H9 (cell line): Measurements from ENCODE around the gene SLCO2A1. TPM values are rescaled to one million over a fixed set of nuclear protein-coding genes. Genes with fewer than 3 reads are reported as not detected.

Experiments
- DNase-seq: peaks from one replicate; pipeline ENCODE4 v3.0.0-alpha.2; 2017
- H2AFZ ChIP-seq: one replicate; pipeline ENCODE4 v1.6.1; 2013; ENCODE audit warnings: mild to moderate bottlenecking, low read length, control low read depth, moderate library complexity
- H2AK5ac ChIP-seq: 2 replicates; pipeline ENCODE4 v1.6.1; 2013; ENCODE audit warnings: low read length, control low read depth, mixed read lengths; ENCODE audit not compliant: insufficient read length
- H2BK120ac ChIP-seq: one replicate; pipeline ENCODE4 v1.6.1; 2013; ENCODE audit warnings: low read depth, mild to moderate bottlenecking, low read length, control low read depth, inconsistent platforms; ENCODE audit not compliant: poor library complexity, severe bottlenecking
- H2BK12ac ChIP-seq: 2 replicates; pipeline ENCODE4 v1.6.1; 2013; ENCODE audit warnings: low read length, control low read depth, mixed read lengths, low read depth; ENCODE audit not compliant: insufficient read length
- H2BK15ac ChIP-seq: 2 replicates; pipeline ENCODE4 v1.6.1; 2013; ENCODE audit warnings: low read depth, low read length, control low read depth
- H2BK20ac ChIP-seq: one replicate; pipeline ENCODE4 v1.6.1; 2013; ENCODE audit warnings: low read depth, mild to moderate bottlenecking, low read length, control low read depth, inconsistent platforms; ENCODE audit not compliant: poor library complexity, severe bottlenecking
- H2BK5ac ChIP-seq: 2 replicates; pipeline ENCODE4 v1.6.1; 2013; ENCODE audit warnings: low read length, control low read depth, mixed read lengths; ENCODE audit not compliant: insufficient read length
- H3K14ac ChIP-seq: 2 replicates; pipeline ENCODE4 v1.6.1; 2013; ENCODE audit warnings: low read length, control low read depth; ENCODE audit not compliant: insufficient read depth
- H3K18ac ChIP-seq: 2 replicates; pipeline ENCODE4 v1.6.1; 2013; ENCODE audit warnings: low read depth, mild to moderate bottlenecking, mixed read lengths, low read length, control low read depth; ENCODE audit not compliant: insufficient read length
- H3K23ac ChIP-seq: 2 replicates; pipeline ENCODE4 v1.6.1; 2013; ENCODE audit warnings: low read length, control low read depth, mixed read lengths, low read depth; ENCODE audit not compliant: insufficient read length
- H3K23me2 ChIP-seq: 2 replicates; pipeline ENCODE4 v1.6.1; 2013; ENCODE audit warnings: low read depth, mild to moderate bottlenecking, mixed read lengths, low read length, control low read depth; ENCODE audit not compliant: insufficient read length, poor library complexity, severe bottlenecking
- H3K27ac ChIP-seq: 2 replicates; pipeline ENCODE4 v1.5.1; 2013; ENCODE audit warnings: low read length, control low read depth, mixed read lengths, low read depth; ENCODE audit not compliant: insufficient read length
- H3K27me3 ChIP-seq: 2 replicates; pipeline ENCODE4 v1.6.1; 2013; ENCODE audit warnings: low read length, control low read depth, inconsistent platforms; ENCODE audit not compliant: insufficient read depth
- H3K4ac ChIP-seq: 2 replicates; pipeline ENCODE4 v1.6.1; 2013; ENCODE audit warnings: low read depth, mild to moderate bottlenecking, control low read depth, inconsistent platforms, low read length, moderate library complexity
- H3K4me1 ChIP-seq: 2 replicates; pipeline ENCODE4 v1.6.1; 2013; ENCODE audit warnings: low read length, control low read depth, inconsistent platforms; ENCODE audit not compliant: insufficient read depth
- H3K4me2 ChIP-seq: 2 replicates; pipeline ENCODE4 v1.6.1; 2013; ENCODE audit warnings: low read length, control low read depth, mixed read lengths; ENCODE audit not compliant: insufficient read length, insufficient read depth
- H3K56ac ChIP-seq: 2 replicates; pipeline ENCODE4 v1.6.1; 2013; ENCODE audit warnings: low read depth, mild to moderate bottlenecking, mixed read lengths, low read length, control low read depth; ENCODE audit not compliant: insufficient read length
- H3K79me1 ChIP-seq: 2 replicates; pipeline ENCODE4 v1.6.1; 2013; ENCODE audit warnings: low read depth, mild to moderate bottlenecking, moderate library complexity, low read length, control low read depth, inconsistent platforms; ENCODE audit not compliant: insufficient read depth, poor library complexity, severe bottlenecking
- H3K79me2 ChIP-seq: 2 replicates; pipeline ENCODE4 v1.6.1; 2013; ENCODE audit warnings: low read length, control low read depth, inconsistent platforms; ENCODE audit not compliant: insufficient read depth
- H3K9ac ChIP-seq: 2 replicates; pipeline ENCODE4 v1.6.1; 2013; ENCODE audit warnings: low read length, control low read depth, mixed read lengths; ENCODE audit not compliant: insufficient read length; ENCODE audit errors: extremely low read depth
- H3K9me3 ChIP-seq: one replicate; pipeline ENCODE4 v1.6.1; 2013; ENCODE audit warnings: low read depth, low read length, inconsistent platforms; ENCODE audit not compliant: control insufficient read depth
- H3T11ph ChIP-seq: one replicate; pipeline ENCODE4 v1.6.1; 2013; ENCODE audit warnings: mild to moderate bottlenecking, low read length, control low read depth, inconsistent platforms
- H4K20me1 ChIP-seq: one replicate; pipeline ENCODE4 v1.6.1; 2013; ENCODE audit not compliant: control insufficient read depth, insufficient read length, insufficient read depth
- H4K5ac ChIP-seq: 2 replicates; pipeline ENCODE4 v1.6.1; 2013; ENCODE audit warnings: low read depth, mild to moderate bottlenecking, mixed read lengths, low read length, control low read depth; ENCODE audit not compliant: insufficient read length
- H4K8ac ChIP-seq: replicated peaks from 2 replicates; pipeline ENCODE4 v1.6.1; 2013; ENCODE audit warnings: low read length, control low read depth, mixed read lengths, low read depth; ENCODE audit not compliant: insufficient read length
- H4K91ac ChIP-seq: 2 replicates; pipeline ENCODE4 v1.6.1; 2013; ENCODE audit warnings: low read depth, mild to moderate bottlenecking, moderate library complexity, mixed read lengths, low read length, control low read depth; ENCODE audit not compliant: insufficient read length
- H3K27ac Mint-ChIP-seq, 3 experiments: 2 replicates in 2 of 3; 3 replicates in 1 of 3; pipeline ENCODE4 v1.8.0; 2020 to 2021; ENCODE audit warnings: mixed read lengths in 3 of 3, mild to moderate bottlenecking in 1 of 3, moderate library complexity in 1 of 3
- H3K27me3 Mint-ChIP-seq: 2 replicates; pipeline ENCODE4 v1.8.0; 2021; ENCODE audit warnings: low read depth, mild to moderate bottlenecking, moderate library complexity, mixed read lengths
- H3K36me3 Mint-ChIP-seq, 3 experiments: 2 replicates in 2 of 3; 3 replicates in 1 of 3; pipeline ENCODE4 v1.8.0; 2020 to 2021; ENCODE audit warnings: low read depth in 3 of 3, mixed read lengths in 3 of 3; ENCODE audit not compliant: insufficient read depth in 1 of 3
- H3K4me1 Mint-ChIP-seq, 2 experiments: 2 replicates each; pipeline ENCODE4 v1.8.0; 2020; ENCODE audit warnings: mixed read lengths in 2 of 2
- H3K4me3 Mint-ChIP-seq, 2 experiments: 2 replicates in 1 of 2; 3 replicates in 1 of 2; pipeline ENCODE4 v1.8.0; 2020 to 2021; ENCODE audit warnings: mild to moderate bottlenecking in 2 of 2, mixed read lengths in 2 of 2, moderate library complexity in 1 of 2
- H3K9me3 Mint-ChIP-seq, 2 experiments: 2 replicates in 1 of 2; 3 replicates in 1 of 2; pipeline ENCODE4 v1.8.0; 2020; ENCODE audit warnings: mild to moderate bottlenecking in 2 of 2, mixed read lengths in 2 of 2, moderate library complexity in 1 of 2
- CTCF ChIP-seq: fragments of 200-600 bp; sonication (generic); conservative IDR thresholded peaks from 3 replicates; pipeline ENCODE4 v1.8.0; 2021; ENCODE audit warnings: antibody characterized with exemption, mild to moderate bottlenecking
- WGBS: extraction: QIAGEN DNeasy Blood & Tissue Kit; methylation state at CpG from one replicate; pipeline ENCODE4 v1.1.7; 2013; ENCODE audit warnings: missing lambda C conversion rate, low lambda C conversion rate, mixed read lengths; ENCODE audit not compliant: insufficient read length; ENCODE audit errors: extremely low coverage; 5-methylcytosine and 5-hydroxymethylcytosine counted together
- total RNA-seq: library from RNA; stranded (reverse); gene quantifications from 2 replicates; pipeline ENCODE4 v1.2.1, GENCODE V29; 2021

SLCO2A1 gene
- total RNA-seq, 1 experiment from 2014 or later: 0.98 TPM

DNA sequence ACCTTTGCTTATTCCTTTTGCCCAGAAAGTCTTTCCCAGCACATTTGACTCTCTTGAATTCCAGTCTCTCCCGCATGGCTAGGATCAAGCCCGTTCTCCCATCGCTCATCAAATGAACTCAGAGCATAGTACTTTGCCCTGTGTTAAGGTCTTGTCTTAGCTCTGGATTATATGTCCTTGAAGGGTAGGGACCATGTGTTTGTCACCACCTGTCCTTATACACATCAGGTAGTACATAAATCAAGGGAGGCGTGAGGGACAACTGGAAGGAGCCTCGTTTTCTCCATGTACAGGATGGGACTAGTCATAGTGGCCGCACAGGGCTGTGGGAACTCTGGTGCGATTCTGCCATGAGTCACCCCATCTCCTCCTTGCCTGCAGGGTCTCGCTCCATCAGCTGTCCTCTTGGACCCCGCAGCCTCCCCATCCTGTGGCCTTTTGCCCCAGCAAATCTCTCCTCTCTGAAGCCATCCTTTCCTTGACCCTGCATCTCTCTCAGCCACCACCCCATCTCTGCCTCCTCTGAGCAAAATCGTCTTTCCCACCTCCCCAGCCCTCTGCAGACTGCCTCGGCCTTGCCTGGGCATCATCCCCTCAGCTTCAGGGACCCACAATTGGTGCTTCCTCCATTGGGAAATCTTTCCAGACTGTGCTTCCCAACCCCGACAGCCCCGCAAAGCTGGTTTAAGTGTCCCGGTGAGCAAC, 100.7 kb downstream of the SLCO2A1 start:
- H3K56ac ChIP-seq: no peak overlapping the region
- no peak for TF ChIP-seq CTCF
- H2AK5ac ChIP-seq: no peak overlapping the region
- H4K20me1 ChIP-seq: no peaks in the 10 kb centered on the region
- no peak overlapping the region for H3K27ac ChIP-seq
- H3K4me1 Mint-ChIP-seq: peaks cover 15 to 16% of the 10 kb centered on the region in 2 experiments
- DNase-seq: no peak
- H3K36me3 Mint-ChIP-seq: no peaks in the 10 kb centered on the region; a peak in 1 of 7 replicates
- no peak overlapping the region for H4K8ac ChIP-seq
- H3K4me1 ChIP-seq: no peaks in the 10 kb centered on the region
- H2BK5ac ChIP-seq: no peak overlapping the region
- H3K79me2 ChIP-seq: no peaks in the 10 kb centered on the region
- H3K79me1 ChIP-seq: no peaks in the 10 kb centered on the region
- H3K9me3 Mint-ChIP-seq: no peaks in the 10 kb centered on the region; a peak in 1 of 5 replicates
- no peaks in the 10 kb centered on the region; the same call in 1 of the 2 replicates for H3K27me3 ChIP-seq
- no peak overlapping the region for H2BK20ac ChIP-seq
- H3K4ac ChIP-seq: no peak overlapping the region
- H3K18ac ChIP-seq: no peak overlapping the region
- peaks cover 5% of the 10 kb centered on the region for H3K23me2 ChIP-seq
- no peak overlapping the region for H3K23ac ChIP-seq
- H3T11ph ChIP-seq: no peak overlapping the region
- no peak overlapping the region for H4K91ac ChIP-seq
- no peak overlapping the region for H2BK120ac ChIP-seq
- no peak overlapping the region for H3K9ac ChIP-seq
- H4K5ac ChIP-seq: no peak overlapping the region
- H2AFZ ChIP-seq: no peak overlapping the region
- H3K14ac ChIP-seq: no peak overlapping the region
- no peak overlapping the region for H3K4me3 Mint-ChIP-seq
- no peak overlapping the region for H2BK12ac ChIP-seq
- no peak overlapping the region for H3K27ac Mint-ChIP-seq
- no CpG with 5 or more reads among the region's 14 CpGs for WGBS
- H3K4me2 ChIP-seq: no peak overlapping the region
- no peaks in the 10 kb centered on the region for H3K9me3 ChIP-seq
- no peak overlapping the region for H2BK15ac ChIP-seq
- peaks cover 31% of the 10 kb centered on the region for H3K27me3 Mint-ChIP-seq
